ENCODE data around the gene RABGGTA. TPM values are rescaled to one million over a fixed set of nuclear protein-coding genes. Genes with fewer than 3 reads are reported as not detected.

The RABGGTA gene
- total RNA-seq, 2 donors from 2014 or later: 16.1 to 18.6 TPM

- intact Hi-C loops (cut with DNase I): no loop called here
- peak in 1 of 2 donors; percentile 5 for ATAC-seq
- peak; percentile 55 for DNase-seq
Observed at GRCh38 chr14:24307575-24308341, 36.4 kb upstream of the RABGGTA start, which contains the start of gene CIDEB. Gene CIDEB (minus strand): TSS chr14:24307977. CDS start chr14:24307858, 119 bp downstream.

- intact Hi-C loops (cut with DNase I): no loop called here
- DNase-seq (no peak), ATAC-seq (no peak)
Observed at GRCh38 chr14:24307156-24307574, 35.8 kb upstream of the RABGGTA start.

- ATAC-seq (no peak), DNase-seq (no peak)
- intact Hi-C loops (cut with DNase I): no loop called here
Observed at GRCh38 chr14:24304019-24304387, 32.6 kb upstream of the RABGGTA start.

- DNase-seq (no peak), ATAC-seq (no peak)
- intact Hi-C loops (cut with DNase I): no loop called here
Observed at GRCh38 chr14:24300326-24300980, 29.1 kb upstream of the RABGGTA start.

GRCh38 chr14:24299255-24300191 lies 28.1 kb upstream of the RABGGTA start, which contains the start of the genes DHRS1 and NOP9:
Gene DHRS1 (minus strand): TSS chr14:24299780. CDS start chr14:24299106, 674 bp downstream.
Gene NOP9 (plus strand): TSS chr14:24299850. CDS start chr14:24299955, 105 bp downstream.
- intact Hi-C loops (cut with DNase I): no loop called here
- ATAC-seq: peak; percentile 91 to 95
- DNase-seq: peak; percentile 92

- intact Hi-C loops (cut with DNase I): no loop called here
- DNase-seq: no peak
- ATAC-seq: peak in 1 of 2 donors; percentile 24
Observed at GRCh38 chr14:24298892-24299254, 27.5 kb upstream of the RABGGTA start.

- ATAC-seq (peak in 1 of 2 donors; percentile 9), DNase-seq (no peak)
- intact Hi-C loops (cut with DNase I): no loop called here
Observed at GRCh38 chr14:24297190-24297964, 26.0 kb upstream of the RABGGTA start.

GRCh38 chr14:24296341-24297157 lies 25.2 kb upstream of the RABGGTA start:
- intact Hi-C loops (cut with DNase I): loop anchor here in 1 of 2 donors (1.0 kb wide), 1 partner anchor 53 kb away; no protein-coding TSS in a partner anchor
- DNase-seq: peak; percentile 69
- ATAC-seq: peak; percentile 55 to 71

GRCh38 chr14:24293525-24293924 lies 22.1 kb upstream of the RABGGTA start:
- intact Hi-C loops (cut with DNase I): no loop called here
- no peak for ATAC-seq
- DNase-seq: no peak

- intact Hi-C loops (cut with DNase I): no loop called here
- no peak for DNase-seq
- ATAC-seq: no peak
Observed at GRCh38 chr14:24292118-24292807, 20.9 kb upstream of the RABGGTA start.

- ATAC-seq (no peak), DNase-seq (no peak)
- intact Hi-C loops (cut with DNase I): no loop called here
Observed at GRCh38 chr14:24291446-24292117, 20.2 kb upstream of the RABGGTA start.

- DNase-seq (no peak), ATAC-seq (no peak)
- intact Hi-C loops (cut with DNase I): no loop called here
Observed at GRCh38 chr14:24290746-24291145, 19.3 kb upstream of the RABGGTA start.

GRCh38 chr14:24289649-24290280 lies 18.4 kb upstream of the RABGGTA start:
- intact Hi-C loops (cut with DNase I): no loop called here
- DNase-seq (no peak), ATAC-seq (no peak)

GRCh38 chr14:24286996-24287395 lies 15.6 kb upstream of the RABGGTA start:
- intact Hi-C loops (cut with DNase I): no loop called here

GRCh38 chr14:24285351-24285750 lies 14.0 kb upstream of the RABGGTA start:
- ATAC-seq: no peak
- no peak for DNase-seq
- intact Hi-C loops (cut with DNase I): no loop called here

More at GRCh38 chr14:24286996-24287395, 15.6 kb upstream of the RABGGTA start:
- ATAC-seq: no peak
- no peak for DNase-seq

- DNase-seq: no peak
- no peak for ATAC-seq
- intact Hi-C loops (cut with DNase I): loop anchor here in 1 of 2 donors (5.0 kb wide), 1 partner anchor 37 kb away; no protein-coding TSS in a partner anchor
Observed at GRCh38 chr14:24284501-24285035, 13.2 kb upstream of the RABGGTA start.

Data from left cardiac atrium (tissue), 4 donors.